GM19023 (cell line): ENCODE measurements around the gene SMIM34.
"Not testable (repeated sequence)": the region's sequence is repeated elsewhere in the genome, so short reads cannot be mapped to it uniquely, and the experiment has no call there.

Experiments
- ATAC-seq: cut with Tn5 transposase; IDR thresholded peaks from one replicate; pipeline ENCODE4 v1.9.1; 2021; ENCODE audit warnings: mild to moderate bottlenecking, moderate library complexity; ENCODE audit not compliant: unreplicated experiment

The SMIM34 gene

DNA sequence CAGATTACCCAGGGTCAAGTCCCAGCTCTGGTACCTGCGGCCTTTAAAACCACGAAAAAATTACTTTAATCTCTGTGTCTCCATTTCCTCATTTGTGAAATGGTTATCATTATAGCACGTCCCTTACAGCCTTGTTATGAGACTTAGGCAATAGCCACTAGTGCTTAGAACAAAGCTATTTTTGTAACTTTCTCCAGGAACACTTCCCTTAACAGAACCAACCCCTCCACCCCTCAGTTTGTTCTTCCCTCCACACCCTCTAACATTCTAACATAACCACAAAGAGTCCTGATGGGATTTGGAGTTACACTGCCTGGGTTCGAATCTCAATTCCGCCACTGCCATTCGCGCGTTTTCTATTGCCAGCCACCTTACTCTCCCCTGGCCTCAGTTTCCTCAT, 49.3 kb downstream of the SMIM34 start:
- ATAC-seq, result not testable (repeated sequence)

DNA sequence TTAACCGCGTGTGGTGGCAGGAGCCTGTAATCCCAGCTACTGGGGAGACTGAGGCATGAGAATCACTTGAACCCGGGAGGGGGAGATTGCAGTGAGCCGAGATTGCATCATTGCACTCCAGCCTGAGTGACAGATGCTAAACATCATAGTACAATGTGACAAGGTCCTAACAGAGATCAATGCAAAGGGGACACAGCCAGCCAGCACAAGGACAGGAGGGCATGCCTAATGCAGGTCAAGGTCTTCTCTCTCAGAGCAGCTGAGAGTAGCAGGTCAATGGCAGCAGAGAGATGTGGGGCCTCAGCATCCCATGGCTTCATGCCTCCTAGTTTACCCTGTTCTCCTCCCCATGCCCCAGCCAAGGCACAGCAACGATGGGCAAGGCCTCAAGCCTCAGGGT, 51.4 kb downstream of the SMIM34 start:
- ATAC-seq, result no peak

DNA sequence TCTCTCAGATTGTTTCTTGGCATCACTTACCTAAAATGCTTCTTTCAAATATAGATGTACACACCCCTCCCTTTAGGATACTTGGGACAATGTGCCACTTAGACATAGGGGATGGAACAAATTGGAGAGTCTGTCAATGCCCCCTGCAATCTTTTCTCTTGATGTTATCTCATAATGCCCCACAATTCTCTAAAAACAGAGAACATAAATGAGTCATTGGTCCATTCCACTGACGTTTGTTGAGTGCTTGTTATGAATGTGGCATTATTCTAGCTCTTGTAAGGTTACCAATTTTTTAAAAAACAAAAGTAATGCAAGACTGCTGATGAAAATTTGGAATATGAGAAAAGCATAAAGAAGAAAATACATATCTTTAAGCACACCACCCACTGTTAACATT, 54.0 kb downstream of the SMIM34 start:
- ATAC-seq, result no peak
